HG02870 (cell line): ENCODE measurements around the gene PRSS50.

ENCODE experiments used
- ATAC-seq: cut with Tn5 transposase; IDR thresholded peaks from one replicate; pipeline ENCODE4 v1.9.1; 2021; ENCODE audit warnings: mild to moderate bottlenecking, moderate library complexity; ENCODE audit not compliant: unreplicated experiment

The PRSS50 gene

GRCh38 chr3:46725621-46726314 lies 8.1 kb upstream of the PRSS50 start:
- no peak for ATAC-seq

- no peak for ATAC-seq
Observed at GRCh38 chr3:46724424-46724823, 6.8 kb upstream of the PRSS50 start.

- no peak for ATAC-seq
Observed at GRCh38 chr3:46722443-46722842, 4.8 kb upstream of the PRSS50 start.

GRCh38 chr3:46721009-46721408 lies 3.3 kb upstream of the PRSS50 start:
- no peak for ATAC-seq

GRCh38 chr3:46719735-46720271 lies 2.1 kb upstream of the PRSS50 start:
- no peak for ATAC-seq

- ATAC-seq: no peak
Observed at GRCh38 chr3:46719044-46719565, 1.4 kb upstream of the PRSS50 start.

- no peak for ATAC-seq
Observed at GRCh38 chr3:46716461-46717441, 918 bp downstream of the PRSS50 start.

- no peak for ATAC-seq
Observed at GRCh38 chr3:46715507-46716175, 2.0 kb downstream of the PRSS50 start.

GRCh38 chr3:46714728-46715506 lies 2.8 kb downstream of the PRSS50 start:
- ATAC-seq: no peak

- ATAC-seq: no peak
Observed at GRCh38 chr3:46713898-46714552, 3.6 kb downstream of the PRSS50 start.

- no peak for ATAC-seq
Observed at GRCh38 chr3:46713050-46713897, 4.4 kb downstream of the PRSS50 start.

- no peak for ATAC-seq
Observed at GRCh38 chr3:46712191-46713049, 5.2 kb downstream of the PRSS50 start.

GRCh38 chr3:46711760-46712159 lies 5.9 kb downstream of the PRSS50 start:
- no peak for ATAC-seq

GRCh38 chr3:46711305-46711704 lies 6.4 kb downstream of the PRSS50 start:
- no peak for ATAC-seq

- no peak for ATAC-seq
Observed at GRCh38 chr3:46710671-46711295, 6.9 kb downstream of the PRSS50 start.

GRCh38 chr3:46710229-46710628 lies 7.4 kb downstream of the PRSS50 start:
- ATAC-seq: no peak

GRCh38 chr3:46709721-46710120 lies 7.9 kb downstream of the PRSS50 start:
- no peak for ATAC-seq
